ENCODE data around the gene NTRK2. TPM values are rescaled to one million over a fixed set of nuclear protein-coding genes. Genes with fewer than 3 reads are reported as not detected.

The NTRK2 gene
- total and polyA plus RNA-seq, 2 experiments from 2014 or later, result 0.03 TPM; not detected in 1

GRCh38 chr9:84849049-84849448 is 179.5 kb downstream of the NTRK2 start (continued):
- TF ChIP-seq ZNF114 (CRISPR knock-in tag; IDR thresholded peaks at IDR 0.05) (no peak), ZNF462 (CRISPR knock-in tag; IDR thresholded peaks at IDR 0.05) (no peak), NANOG (IDR thresholded peaks at IDR 0.05; ENCODE audit: borderline replicate concordance) (no peak), STAT1 (IDR thresholded peaks at IDR 0.05; ENCODE audit: unreplicated experiment) (no peak)
- TF ChIP-seq, protein P1, sequence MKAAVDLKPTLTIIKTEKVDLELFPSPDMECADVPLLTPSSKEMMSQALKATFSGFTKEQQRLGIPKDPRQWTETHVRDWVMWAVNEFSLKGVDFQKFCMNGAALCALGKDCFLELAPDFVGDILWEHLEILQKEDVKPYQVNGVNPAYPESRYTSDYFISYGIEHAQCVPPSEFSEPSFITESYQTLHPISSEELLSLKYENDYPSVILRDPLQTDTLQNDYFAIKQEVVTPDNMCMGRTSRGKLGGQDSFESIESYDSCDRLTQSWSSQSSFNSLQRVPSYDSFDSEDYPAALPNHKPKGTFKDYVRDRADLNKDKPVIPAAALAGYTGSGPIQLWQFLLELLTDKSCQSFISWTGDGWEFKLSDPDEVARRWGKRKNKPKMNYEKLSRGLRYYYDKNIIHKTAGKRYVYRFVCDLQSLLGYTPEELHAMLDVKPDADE (IDR thresholded peaks at IDR 0.05), result no peak

GRCh38 chr9:84850830-84851392 is 181.4 kb downstream of the NTRK2 start:
- H3K4me1 Mint-ChIP-seq, result peaks cover 44% of the 10 kb centered on the region
- ATAC-seq (no peak), DNase-seq (ENCODE audit: low spot score) (no peak)
- H3K4me2 ChIP-seq, result 0 out of 2 replicates have a peak overlapping the region, but pooled peaks have one; percentile 37
- no peak overlapping the region for H3K27ac ChIP-seq (ENCODE audit: low read depth)
- H2AFZ ChIP-seq, result no peak overlapping the region
- no peaks in the 10 kb centered on the region for H3F3A ChIP-seq (replicated peaks; ENCODE audit: low read depth)
- H3K36me3 Mint-ChIP-seq (ENCODE audit: low read depth), result no peaks in the 10 kb centered on the region; the same call in 2 of the 3 replicates
- no peak overlapping the region for H3K4me3 ChIP-seq
- H3K9me2 ChIP-seq (ENCODE audit: insufficient read depth), result peaks cover 7% of the 10 kb centered on the region
- H3K79me2 ChIP-seq (replicated peaks; ENCODE audit: insufficient read depth), result no peaks in the 10 kb centered on the region
- H3K4me3 Mint-ChIP-seq, result no peak overlapping the region
- no peaks in the 10 kb centered on the region for H4K20me1 ChIP-seq (replicated peaks; ENCODE audit: insufficient read depth)
- H3K9me3 Mint-ChIP-seq, result peaks cover 2% of the 10 kb centered on the region; the same call in 1 of the 3 replicates
- no peaks in the 10 kb centered on the region for H3K36me3 ChIP-seq (ENCODE audit: insufficient read depth)
- H3K27me3 Mint-ChIP-seq (ENCODE audit: insufficient read depth, low read depth, poor library complexity), result peaks cover 15% of the 10 kb centered on the region
- H3K27ac Mint-ChIP-seq, result no peak overlapping the region
- peaks cover 32% of the 10 kb centered on the region for H3K4me1 ChIP-seq (ENCODE audit: insufficient read depth)
- H3K27me3 ChIP-seq (ENCODE audit: insufficient read depth), result no peaks in the 10 kb centered on the region
- TF ChIP-seq, protein P1 (IDR thresholded peaks at IDR 0.05), result no peak
- TF ChIP-seq ZNF462 (CRISPR knock-in tag; IDR thresholded peaks at IDR 0.05), result no peak
- TF ChIP-seq JUNB (IDR thresholded peaks at IDR 0.05; ENCODE audit: unreplicated experiment), result no peak
- TF ChIP-seq ZNF331 (CRISPR knock-in tag; IDR thresholded peaks at IDR 0.05; ENCODE audit: low read depth), result no peak

Data from GM23338 (cell line).